Caco-2 (cell line): Measurements from ENCODE around the gene HOXB7. TPM values are rescaled to one million over a fixed set of nuclear protein-coding genes. Genes with fewer than 3 reads are reported as not detected.
A peak's percentile ranks its signal among the peaks of the same experiment; 100 is the strongest.

Experiments
- BruUV-seq: library from RNA; stranded (reverse); fragments of 400-500 nt; replicated peaks from 2 replicates; lab custom pipeline; 2021; lab: Mats Ljungman, UMichigan
- CTCF ChIA-PET: fragments of 300-600 bp; sonication (Branson Sonifier 250); formaldehyde crosslinking; loops from one replicate; lab custom pipeline; 2022; ENCODE audit warnings: antibody characterized with exemption; lab: Charles Lee
- POLR2A ChIA-PET: fragments of 300-600 bp; sonication (Branson Sonifier 250); formaldehyde crosslinking; loops from one replicate; lab custom pipeline; 2022; ENCODE audit warnings: antibody characterized with exemption; lab: Charles Lee
- DNase-seq, 2 experiments: peaks; one replicate each; pipeline versions ENCODE4 v3.0.0 to v3.0.0-alpha.2; 2020 to 2022
- H3K27me3 ChIP-seq: replicated peaks from 2 replicates; pipeline ENCODE4 v1.6.0; 2011; ENCODE audit warnings: low read length; ENCODE audit not compliant: control insufficient read depth, insufficient read depth
- H3K36me3 ChIP-seq: 2 replicates; pipeline ENCODE4 v1.5.1; 2011; ENCODE audit warnings: low read length; ENCODE audit not compliant: control insufficient read depth, insufficient read depth
- H3K4me1 ChIP-seq: fragments of 250-450 bp; sonication (Bioruptor Pico); 2 replicates; pipeline ENCODE4 v1.5.1; 2020; ENCODE audit warnings: mild to moderate bottlenecking
- H3K4me3 ChIP-seq: 2 replicates; pipeline ENCODE4 v1.5.1; 2011; ENCODE audit warnings: low read depth, mild to moderate bottlenecking, control low read depth, low read length
- H3K9me3 ChIP-seq: fragments of 250-450 bp; sonication (Bioruptor Pico); 2 replicates; pipeline ENCODE4 v1.5.1; 2020; ENCODE audit warnings: mild to moderate bottlenecking, moderate library complexity
- H3K27ac Mint-ChIP-seq: one replicate; pipeline ENCODE4 v1.8.0; 2022; ENCODE audit warnings: mixed read lengths; ENCODE audit not compliant: unreplicated experiment
- H3K27me3 Mint-ChIP-seq: one replicate; pipeline ENCODE4 v1.8.0; 2022; ENCODE audit warnings: mixed read lengths; ENCODE audit not compliant: insufficient read depth, unreplicated experiment
- H3K36me3 Mint-ChIP-seq: one replicate; pipeline ENCODE4 v1.8.0; 2022; ENCODE audit warnings: mild to moderate bottlenecking, mixed read lengths; ENCODE audit not compliant: insufficient read depth, unreplicated experiment
- H3K4me1 Mint-ChIP-seq: one replicate; pipeline ENCODE4 v1.8.0; 2022; ENCODE audit warnings: low read depth, mixed read lengths; ENCODE audit not compliant: unreplicated experiment
- H3K4me3 Mint-ChIP-seq: one replicate; pipeline ENCODE4 v1.8.0; 2022; ENCODE audit warnings: mild to moderate bottlenecking, moderate library complexity, mixed read lengths; ENCODE audit not compliant: unreplicated experiment
- H3K9me3 Mint-ChIP-seq: one replicate; pipeline ENCODE4 v1.8.0; 2022; ENCODE audit warnings: mixed read lengths; ENCODE audit not compliant: unreplicated experiment
- CTCF ChIP-seq, 2 experiments: fragments of 200-600 bp in 1 of 2; IDR thresholded peaks; 1 replicate in 1 of 2; 2 replicates in 1 of 2; pipeline versions ENCODE4 v1.5.1 to v1.8.0; 2011 to 2022; ENCODE audit warnings: antibody characterized with exemption in 1 of 2, control low read depth in 1 of 2, inconsistent platforms in 1 of 2, low read depth in 1 of 2, low read length in 1 of 2, mild to moderate bottlenecking in 1 of 2, moderate library complexity in 1 of 2; ENCODE audit not compliant: insufficient read depth in 1 of 2, severe bottlenecking in 1 of 2, unreplicated experiment in 1 of 2
- intact Hi-C: fragments of 100-400 bp; cut with micrococcal nuclease; formaldehyde crosslinking; loops from one replicate; pipeline ENCODE4 v1.10.0; 2022; ENCODE audit not compliant: unreplicated experiment
- total RNA-seq: library from RNA; stranded (reverse); gene quantifications from 2 replicates; pipeline ENCODE4 v1.2.3, GENCODE V29; 2022

HOXB7 gene
- total RNA-seq, 1 experiment from 2014 or later: 28.2 TPM

GRCh38 chr17:48609759-48610281 lies 997 bp downstream of the HOXB7 start:
- intact Hi-C loops: no loop called here
- Histone ChIP-seq H3K27me3 (no peaks in the 10 kb centered on the region), H3K9me3 (no peaks in the 10 kb centered on the region), H3K36me3 (no peaks in the 10 kb centered on the region), H3K4me1 (peaks cover 9% of the 10 kb centered on the region), H3K4me3 (peak overlapping the region; percentile 70)
- TF ChIP-seq CTCF (IDR thresholded peaks at IDR 0.05; ENCODE audit: insufficient read depth in 1 of 2, low read depth in 1 of 2, low read length in 1 of 2, severe bottlenecking in 1 of 2, unreplicated experiment in 1 of 2): no peak
- Mint-ChIP-seq H3K4me1 (peaks cover 29% of the 10 kb centered on the region), H3K27me3 (peaks cover 25% of the 10 kb centered on the region), H3K4me3 (peak overlapping the region; percentile 86), H3K9me3 (no peaks in the 10 kb centered on the region), H3K27ac (peak overlapping the region; percentile 72), H3K36me3 (peaks cover 15% of the 10 kb centered on the region)
- peak; percentile 35 to 56 for DNase-seq
- BruUV-seq: no TSS peak
- CTCF ChIA-PET: interaction anchor here (0.6 to 1.3 kb wide), 9 partner anchors 8 to 1099 kb away, joined by 3 to 7 read pairs (median 6); no protein-coding TSS in a partner anchor
- POLR2A ChIA-PET: interaction anchor here (0.6 to 1.3 kb wide), 5 partner anchors 8 to 805 kb away, joined by 3 to 10 read pairs (median 7); partner anchors contain the start of genes HOXB9 and PHB1

GRCh38 chr17:48609033-48609432 lies 1.8 kb downstream of the HOXB7 start:
- Mint-ChIP-seq H3K4me3 (peak overlapping the region; percentile 86), H3K36me3 (peaks cover 15% of the 10 kb centered on the region), H3K27me3 (peaks cover 22% of the 10 kb centered on the region), H3K4me1 (peaks cover 29% of the 10 kb centered on the region), H3K27ac (no peak overlapping the region), H3K9me3 (no peaks in the 10 kb centered on the region)
- intact Hi-C loops: no loop called here
- Histone ChIP-seq H3K9me3 (no peaks in the 10 kb centered on the region), H3K4me3 (no peak overlapping the region; the same call in 1 of the 2 replicates), H3K36me3 (no peaks in the 10 kb centered on the region), H3K4me1 (peaks cover 9% of the 10 kb centered on the region), H3K27me3 (no peaks in the 10 kb centered on the region)
- no peak for TF ChIP-seq CTCF (IDR thresholded peaks at IDR 0.05; ENCODE audit: insufficient read depth in 1 of 2, low read depth in 1 of 2, low read length in 1 of 2, severe bottlenecking in 1 of 2, unreplicated experiment in 1 of 2)
- no TSS peak for BruUV-seq
- no peak for DNase-seq
- ChIA-PET POLR2A (interaction anchor here (0.6 kb wide), 1 partner anchor 108 kb away, joined by 4 read pairs; no protein-coding TSS in a partner anchor), CTCF (interaction anchor here (0.6 to 1.3 kb wide), 4 partner anchors 8 to 393 kb away, joined by 3 to 7 read pairs (median 4); no protein-coding TSS in a partner anchor)

GRCh38 chr17:48608494-48608834 lies 2.4 kb downstream of the HOXB7 start:
- peaks cover 18% of the 10 kb centered on the region for H3K27me3 Mint-ChIP-seq
- POLR2A ChIA-PET: no interaction called here
- Histone ChIP-seq H3K4me1 (peaks cover 9% of the 10 kb centered on the region), H3K27me3 (no peaks in the 10 kb centered on the region), H3K4me3 (no peak overlapping the region), H3K36me3 (no peaks in the 10 kb centered on the region), H3K9me3 (no peaks in the 10 kb centered on the region)
- H3K27ac Mint-ChIP-seq: no peak overlapping the region
- no peak overlapping the region for H3K4me3 Mint-ChIP-seq
- TF ChIP-seq CTCF (IDR thresholded peaks at IDR 0.05; ENCODE audit: insufficient read depth in 1 of 2, low read depth in 1 of 2, low read length in 1 of 2, severe bottlenecking in 1 of 2, unreplicated experiment in 1 of 2): no peak
- H3K9me3 Mint-ChIP-seq: no peaks in the 10 kb centered on the region
- no TSS peak for BruUV-seq
- CTCF ChIA-PET: interaction anchor here (0.6 kb wide), 1 partner anchor 343 kb away, joined by 3 read pairs; no protein-coding TSS in a partner anchor
- peaks cover 26% of the 10 kb centered on the region for H3K4me1 Mint-ChIP-seq
- intact Hi-C loops: no loop called here
- DNase-seq: no peak
- peaks cover 15% of the 10 kb centered on the region for H3K36me3 Mint-ChIP-seq
